8988T (cell line): ENCODE data around the gene KRT15.

ENCODE experiments used
- DNase-seq: peaks from one replicate; pipeline ENCODE4 v3.0.0; 2011

KRT15 gene

GRCh38 chr17:41523787-41524186, 5.1 kb upstream of the KRT15 start:
- no peak for DNase-seq

- no peak for DNase-seq
These were observed 4.5 kb upstream of the KRT15 start for GRCh38 chr17:41523225-41523593.

GRCh38 chr17:41522301-41523224, 3.9 kb upstream of the KRT15 start:
- DNase-seq, result no peak

GRCh38 chr17:41521574-41522261, 3.0 kb upstream of the KRT15 start:
- DNase-seq, result peak; percentile 61

- DNase-seq, result no peak
These were observed 2.3 kb upstream of the KRT15 start for GRCh38 chr17:41520821-41521521.

- DNase-seq, result no peak
These were observed 973 bp upstream of the KRT15 start for GRCh38 chr17:41519501-41520224.

GRCh38 chr17:41518031-41518430, 659 bp downstream of the KRT15 start:
- DNase-seq, result no peak

GRCh38 chr17:41516830-41517283, 1.8 kb downstream of the KRT15 start:
- no peak for DNase-seq

- DNase-seq, result no peak
These were observed 2.4 kb downstream of the KRT15 start for GRCh38 chr17:41516147-41516829.

GRCh38 chr17:41513168-41513547, 5.5 kb downstream of the KRT15 start:
- no peak for DNase-seq

GRCh38 chr17:41512546-41513167, 6.0 kb downstream of the KRT15 start:
- DNase-seq, result no peak

GRCh38 chr17:41511716-41512115, 7.0 kb downstream of the KRT15 start:
- DNase-seq, result no peak

GRCh38 chr17:41511116-41511515, 7.6 kb downstream of the KRT15 start:
- DNase-seq, result no peak

- DNase-seq, result no peak
These were observed 8.2 kb downstream of the KRT15 start for GRCh38 chr17:41510251-41511065.

GRCh38 chr17:41507315-41507880, 11.3 kb downstream of the KRT15 start:
- no peak for DNase-seq

GRCh38 chr17:41505809-41506767, 12.6 kb downstream of the KRT15 start:
- no peak for DNase-seq

- no peak for DNase-seq
These were observed 13.5 kb downstream of the KRT15 start, which contains the start of gene KRT13 for GRCh38 chr17:41505007-41505808. Gene KRT13 (minus strand): TSS chr17:41505612. CDS start chr17:41505550, 62 bp downstream.
